ENCODE results near the gene PF4V1.

The PF4V1 gene

GRCh38 chr4:73847526-73848182 lies 5.4 kb upstream of the PF4V1 start:
- DNase-seq, result no peak

GRCh38 chr4:73848183-73848777 lies 4.8 kb upstream of the PF4V1 start:
- no peak for DNase-seq

- peak in 1 of 2 experiments; percentile 7 for DNase-seq
These were observed 2.7 kb upstream of the PF4V1 start for GRCh38 chr4:73850261-73850970.

DNA sequence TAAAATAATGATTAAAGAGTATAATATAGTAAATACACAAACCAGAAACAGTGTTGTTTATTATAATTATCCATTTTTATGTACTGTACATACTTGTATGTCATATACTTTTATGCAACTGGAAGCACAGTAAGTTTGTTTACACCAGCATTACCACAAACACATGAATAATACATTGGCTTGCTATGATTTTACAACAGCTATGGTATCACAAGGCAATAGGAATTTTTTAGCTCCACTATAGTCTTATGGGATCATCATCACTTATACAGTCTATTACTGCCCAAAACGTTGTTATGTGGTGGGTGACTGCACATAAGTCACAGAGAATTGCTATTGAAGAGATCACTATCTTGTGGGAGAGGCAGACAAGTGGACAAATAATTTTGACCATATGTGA lies 1.8 kb upstream of the PF4V1 start:
- no peak for DNase-seq

GRCh38 chr4:73852771-73853170 lies 325 bp upstream of the PF4V1 start:
- DNase-seq, result no peak

DNA sequence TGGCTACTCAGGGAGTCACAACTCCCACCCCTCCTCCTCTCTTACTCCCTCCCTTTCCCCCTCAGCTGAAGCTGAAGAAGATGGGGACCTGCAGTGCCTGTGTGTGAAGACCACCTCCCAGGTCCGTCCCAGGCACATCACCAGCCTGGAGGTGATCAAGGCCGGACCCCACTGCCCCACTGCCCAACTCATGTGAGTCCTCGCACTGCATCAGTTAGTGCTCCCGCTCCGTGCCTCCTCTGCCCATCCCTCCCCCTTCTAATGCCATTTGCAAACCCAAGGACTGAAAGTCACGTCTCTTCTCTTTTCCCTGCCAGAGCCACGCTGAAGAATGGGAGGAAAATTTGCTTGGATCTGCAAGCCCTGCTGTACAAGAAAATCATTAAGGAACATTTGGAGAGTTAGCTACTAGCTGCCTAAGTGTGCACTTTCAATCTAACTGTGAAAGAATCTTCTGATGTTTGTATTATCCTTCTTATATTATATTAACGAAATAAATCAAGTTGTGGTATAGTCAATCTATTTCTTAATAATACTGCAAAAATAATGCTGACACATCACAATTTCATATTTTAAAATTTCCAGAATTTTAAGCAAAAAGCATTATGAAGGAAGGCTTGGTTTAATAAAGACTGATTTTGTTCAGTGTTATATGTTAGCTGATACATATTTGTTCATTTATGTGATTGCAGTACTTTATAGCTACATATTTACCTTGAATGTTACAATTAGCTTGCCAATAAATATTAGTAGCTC lies 800 bp downstream of the PF4V1 start:
- DNase-seq, result no peak

DNA sequence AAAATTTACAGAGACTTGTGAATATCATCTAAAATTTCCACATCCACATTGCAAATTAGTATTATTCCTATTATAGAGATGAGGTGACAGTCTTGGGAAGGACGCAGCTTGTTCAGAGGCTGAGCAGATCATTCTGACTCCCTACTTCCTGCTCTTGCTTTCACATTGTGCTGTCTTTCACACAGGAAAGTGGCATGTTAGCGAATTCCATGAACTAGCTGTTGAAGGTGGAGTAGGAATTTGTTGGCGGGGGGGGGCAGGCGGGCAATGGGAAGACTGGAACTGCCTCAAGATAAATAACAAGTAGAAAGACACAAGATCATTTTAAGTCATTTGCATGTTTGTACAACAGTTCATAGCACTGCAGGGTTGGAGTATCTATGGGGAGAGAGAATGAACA lies 2.3 kb downstream of the PF4V1 start:
- DNase-seq, result no peak

DNA sequence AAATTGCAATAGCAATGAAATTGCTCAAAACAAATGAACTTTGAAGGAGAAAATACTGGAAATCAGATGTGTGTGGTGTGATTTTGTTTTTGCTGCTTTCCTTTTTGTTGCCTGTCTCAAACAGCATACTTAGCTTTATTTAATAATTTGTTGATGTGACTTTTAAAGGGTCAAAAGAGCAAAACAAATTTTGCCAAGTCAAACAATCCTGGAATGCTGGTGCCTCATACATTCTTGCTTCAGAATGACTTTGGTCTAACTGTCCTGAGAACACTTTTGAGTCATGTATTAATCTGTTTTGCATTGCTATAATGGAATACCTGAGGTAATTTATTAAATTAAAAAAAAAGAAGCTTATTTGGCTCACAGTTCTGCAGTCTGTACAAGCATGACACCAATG lies 3.4 kb downstream of the PF4V1 start:
- no peak for DNase-seq

DNA sequence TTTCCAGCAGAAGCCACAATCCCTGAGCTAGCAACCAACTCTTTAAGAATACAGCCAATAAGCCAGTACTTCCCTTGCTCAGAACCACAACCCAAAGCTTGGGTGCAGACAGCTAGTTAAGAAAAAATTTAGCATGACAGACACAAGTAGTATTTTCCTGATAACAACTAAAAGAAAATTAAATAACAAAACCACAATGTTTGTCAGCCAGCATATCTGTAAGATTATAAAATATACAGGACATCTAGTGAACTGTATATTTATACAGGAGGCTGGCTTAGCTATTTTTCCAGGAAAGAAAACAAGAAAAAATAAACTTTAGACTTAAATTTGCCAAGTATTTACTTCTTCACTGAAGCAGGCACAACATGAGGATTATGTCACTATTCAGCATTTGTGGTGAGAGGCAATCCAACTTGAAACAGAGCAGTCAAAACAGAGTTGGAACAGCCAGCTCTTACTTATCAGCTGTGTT lies 6.6 kb downstream of the PF4V1 start:
- no peak for DNase-seq

DNA sequence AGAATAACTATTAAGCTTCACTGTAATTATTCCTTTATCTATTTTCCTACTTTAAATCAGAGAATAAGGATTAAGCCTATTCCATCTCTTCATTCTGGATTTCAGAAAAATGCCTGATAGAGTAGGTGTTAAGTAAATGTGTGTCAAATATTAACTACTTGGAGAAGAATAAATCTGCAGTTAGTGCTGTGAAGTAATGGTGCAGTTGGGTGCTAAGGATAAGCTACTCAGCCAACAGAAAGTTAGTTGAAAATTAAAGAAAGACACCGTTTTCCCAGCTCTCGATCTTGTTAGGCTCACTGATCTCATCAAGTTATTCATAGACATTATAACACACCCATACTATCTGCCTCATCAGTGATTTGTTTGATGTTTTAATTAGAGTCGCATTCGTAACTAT lies 7.1 kb downstream of the PF4V1 start:
- DNase-seq, result no peak

DNA sequence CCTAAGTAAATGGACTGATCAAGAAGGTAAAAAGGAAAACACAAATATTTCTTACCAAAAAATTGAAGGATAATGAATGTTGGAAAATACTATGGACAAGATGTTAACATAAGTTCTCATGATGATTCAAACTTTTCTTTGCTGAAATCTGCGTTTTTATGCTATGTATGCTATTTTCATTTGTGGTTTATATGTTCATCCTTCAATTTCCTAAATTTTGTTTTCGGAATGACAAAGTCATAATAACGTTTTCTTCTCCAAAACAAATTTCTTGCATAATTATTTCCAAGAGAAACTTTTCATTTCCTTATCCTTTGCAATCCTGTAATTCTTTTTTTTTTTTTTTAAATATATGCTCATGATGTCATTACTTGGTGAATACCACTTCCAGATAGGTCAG lies 7.8 kb downstream of the PF4V1 start:
- DNase-seq, result no peak

DNA sequence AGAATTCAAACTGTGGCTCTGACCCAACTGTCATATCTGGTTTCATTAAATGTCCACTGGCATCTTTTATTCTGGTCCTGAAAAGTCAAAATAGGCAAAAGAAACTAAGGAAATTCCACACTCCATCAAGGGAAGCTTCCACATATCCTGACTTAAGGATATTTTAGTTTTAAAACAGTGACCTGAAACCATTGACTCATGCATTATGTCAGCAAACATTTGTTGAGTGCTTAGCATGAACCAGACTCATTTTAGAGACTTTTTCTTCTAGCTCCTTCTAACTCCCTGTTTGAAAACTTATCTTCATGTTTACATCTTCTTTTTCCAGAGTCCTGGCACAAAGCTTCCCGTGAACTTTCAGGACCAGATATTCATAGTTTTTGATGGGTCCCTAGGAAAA lies 9.2 kb downstream of the PF4V1 start:
- no peak for DNase-seq

GRCh38 chr4:73864365-73864764 lies 11.3 kb downstream of the PF4V1 start:
- peak in 1 of 2 experiments; percentile 6 for DNase-seq

- no peak for DNase-seq
These were observed 11.9 kb downstream of the PF4V1 start for GRCh38 chr4:73864961-73865360.

GRCh38 chr4:73865431-73866096 lies 12.5 kb downstream of the PF4V1 start:
- no peak for DNase-seq

DNA sequence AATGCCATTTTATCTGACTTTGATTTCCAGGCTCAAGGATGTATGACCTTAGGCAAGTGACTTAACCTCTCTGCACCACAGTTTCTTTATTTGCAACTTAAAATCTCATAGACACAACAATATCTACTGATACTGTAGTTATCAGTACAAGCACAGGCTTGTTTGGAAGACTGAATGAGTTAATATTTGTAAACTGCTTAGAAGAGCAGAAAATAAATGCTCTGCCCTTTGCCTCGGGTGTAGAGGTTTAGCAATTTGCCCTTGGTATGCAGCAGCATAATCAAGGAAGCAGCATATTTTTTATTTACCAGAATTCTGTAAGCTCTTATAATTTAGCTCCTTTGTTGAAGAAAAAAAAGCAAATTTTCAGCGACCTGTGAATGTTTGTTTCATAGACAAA lies 13.2 kb downstream of the PF4V1 start:
- no peak for DNase-seq

DNA sequence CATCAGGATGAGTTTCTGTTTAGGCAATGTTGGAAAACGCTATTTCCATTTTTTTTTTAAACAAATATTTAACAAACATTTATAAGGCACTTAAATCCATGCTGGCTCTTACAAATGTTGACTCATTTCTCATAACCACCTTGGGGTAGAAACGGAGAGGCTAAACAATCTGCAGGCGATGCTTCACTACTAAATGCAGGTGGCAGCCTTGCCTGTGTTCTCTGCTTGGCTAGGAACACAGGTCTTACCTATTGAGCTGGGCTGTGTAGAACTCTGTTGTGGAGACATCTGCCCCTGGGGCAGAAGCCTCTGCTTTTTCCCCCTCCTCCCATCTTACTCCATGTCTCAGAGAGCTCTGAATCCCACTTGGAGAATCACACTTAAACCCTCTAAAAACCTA lies 14.7 kb downstream of the PF4V1 start:
- DNase-seq, result peak in 1 of 2 experiments; percentile 2

DNA sequence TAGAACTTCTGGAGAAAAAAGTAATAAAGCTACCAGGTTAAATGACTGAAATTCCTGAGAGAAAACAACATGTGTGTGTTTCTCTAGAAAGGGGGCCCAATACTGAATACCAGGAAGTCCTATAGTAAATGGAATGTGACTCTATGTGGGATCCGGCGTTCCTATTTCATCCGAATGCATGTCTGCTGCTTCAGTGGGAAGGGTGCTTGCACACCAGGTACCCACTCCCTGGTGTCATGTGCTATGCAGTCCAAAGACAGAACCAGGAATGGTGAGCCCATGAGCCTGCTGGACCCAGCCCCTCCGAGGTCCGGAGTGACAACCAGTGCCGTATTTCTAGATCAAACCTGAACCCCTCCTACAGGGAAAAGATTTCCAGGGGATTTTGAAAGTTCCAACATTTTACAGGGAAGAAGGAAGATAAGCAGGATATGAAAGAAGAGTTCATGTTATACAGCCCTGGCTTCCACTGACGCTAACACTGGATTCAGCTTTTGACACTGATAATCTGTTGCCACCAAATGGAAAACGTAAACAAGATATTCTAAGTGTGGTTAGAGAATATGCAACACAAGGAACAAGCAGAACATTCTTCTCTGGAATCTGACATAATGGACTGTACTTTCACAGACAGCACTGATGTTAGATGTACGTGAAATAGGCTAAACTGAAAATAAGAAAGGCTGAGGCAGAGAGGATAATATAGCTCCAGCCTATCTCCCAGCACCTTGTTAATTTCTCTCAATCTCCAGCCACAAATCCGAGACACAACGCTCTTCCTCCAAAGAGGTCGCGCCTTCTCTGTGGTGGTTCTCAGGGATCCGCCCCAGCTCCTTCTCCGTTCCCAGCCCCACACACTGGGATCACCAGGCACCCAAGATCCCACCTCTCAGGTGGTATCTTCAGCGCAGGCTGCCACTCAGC lies 15.4 kb downstream of the PF4V1 start:
- no peak for DNase-seq

GRCh38 chr4:73869130-73870055 lies 16.3 kb downstream of the PF4V1 start, which contains the start of gene CXCL1:
Gene CXCL1, plus strand, starts transcription at chr4:73869393. Its CDS starts 78 bp downstream, at chr4:73869471.
- no peak for DNase-seq

DNA sequence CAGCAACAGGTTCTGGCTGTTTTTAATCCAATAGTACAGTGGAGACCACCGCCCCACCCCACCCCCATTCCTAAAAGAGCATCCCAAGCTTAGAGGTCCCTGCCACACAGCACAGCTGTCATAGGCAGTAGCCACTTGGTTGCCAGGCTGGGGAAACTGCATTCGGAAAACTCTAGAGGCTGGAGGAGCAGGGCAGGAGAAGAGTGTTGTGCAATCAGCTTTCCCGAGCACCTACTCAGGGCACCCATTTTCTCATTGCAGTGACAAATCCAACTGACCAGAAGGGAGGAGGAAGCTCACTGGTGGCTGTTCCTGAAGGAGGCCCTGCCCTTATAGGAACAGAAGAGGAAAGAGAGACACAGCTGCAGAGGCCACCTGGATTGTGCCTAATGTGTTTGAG lies 17.2 kb downstream of the PF4V1 start:
- no peak for DNase-seq

- no peak for DNase-seq
These were observed 17.7 kb downstream of the PF4V1 start for GRCh38 chr4:73870768-73871167.

Data from NCI-H2081 (cell line).